Suppressor macrophage (primary cell): Measurements from ENCODE around the gene RAB34.

Source experiments
- DNase-seq, 4 experiments: peaks; one replicate each; pipeline ENCODE4 v3.0.0-alpha.2; 2020 to 2022

RAB34 gene

GRCh38 chr17:28710861-28711722 is 6.6 kb downstream of the RAB34 start:
- peak; percentile 86 to 94 (median 92) for DNase-seq

- no peak for DNase-seq
These were observed 10.3 kb downstream of the RAB34 start for GRCh38 chr17:28707339-28707720.

- no peak for DNase-seq
These were observed 11.0 kb downstream of the RAB34 start for GRCh38 chr17:28706471-28707338.

- DNase-seq = no peak
These were observed 11.8 kb downstream of the RAB34 start for GRCh38 chr17:28705728-28706334.

- no peak for DNase-seq
These were observed 12.5 kb downstream of the RAB34 start for GRCh38 chr17:28705074-28705659.

GRCh38 chr17:28704219-28704858 is 13.3 kb downstream of the RAB34 start:
- DNase-seq = no peak

- DNase-seq = no peak
These were observed 14.0 kb downstream of the RAB34 start for GRCh38 chr17:28703552-28704218.

- DNase-seq = no peak
These were observed 14.9 kb downstream of the RAB34 start for GRCh38 chr17:28702752-28703150.

GRCh38 chr17:28702026-28702751 is 15.5 kb downstream of the RAB34 start:
- DNase-seq = no peak

GRCh38 chr17:28700830-28701492 is 16.7 kb downstream of the RAB34 start:
- DNase-seq = no peak

GRCh38 chr17:28700278-28700677 is 17.4 kb downstream of the RAB34 start:
- no peak for DNase-seq

GRCh38 chr17:28698253-28698941 is 19.3 kb downstream of the RAB34 start:
- DNase-seq = no peak

- DNase-seq = no peak
These were observed 23.8 kb downstream of the RAB34 start for GRCh38 chr17:28693869-28694268.

- DNase-seq = no peak
These were observed 28.7 kb downstream of the RAB34 start for GRCh38 chr17:28689011-28689410.

- DNase-seq = no peak
These were observed 29.2 kb downstream of the RAB34 start for GRCh38 chr17:28688481-28688880.

- DNase-seq = no peak
These were observed 31.4 kb downstream of the RAB34 start for GRCh38 chr17:28686296-28686695.

GRCh38 chr17:28685366-28685765 is 32.3 kb downstream of the RAB34 start:
- no peak for DNase-seq

GRCh38 chr17:28684963-28685362 is 32.7 kb downstream of the RAB34 start:
- peak in 1 of 4 experiments; percentile 6 for DNase-seq

- DNase-seq = no peak
These were observed 35.0 kb downstream of the RAB34 start for GRCh38 chr17:28682655-28683054.

- no peak for DNase-seq
These were observed 41.7 kb downstream of the RAB34 start for GRCh38 chr17:28675980-28676379.
